GM18867 (cell line): ENCODE results near the gene CCNL1.
A peak's percentile ranks its signal among the peaks of the same experiment; 100 is the strongest.
"Not testable (repeated sequence)": the region's sequence is repeated elsewhere in the genome, so short reads cannot be mapped to it uniquely, and the experiment has no call there.

ENCODE experiments used
- ATAC-seq: cut with Tn5 transposase; IDR thresholded peaks from one replicate; pipeline ENCODE4 v1.9.1; 2021; ENCODE audit warnings: mild to moderate bottlenecking, moderate library complexity; ENCODE audit not compliant: unreplicated experiment

The CCNL1 gene

GRCh38 chr3:157159762-157160657 is at the start of gene CCNL1:
Gene CCNL1, minus strand, starts transcription at chr3:157160147. Its CDS starts 53 bp downstream, at chr3:157160094.
- ATAC-seq, result peak; percentile 81

GRCh38 chr3:157204880-157205279 is 44.9 kb upstream of the CCNL1 start:
- no peak for ATAC-seq

- ATAC-seq, result no peak
Observed at GRCh38 chr3:157204431-157204830, 44.5 kb upstream of the CCNL1 start.

GRCh38 chr3:157201648-157202278 is 41.8 kb upstream of the CCNL1 start:
- ATAC-seq, result peak; percentile 79

- no peak for ATAC-seq
Observed at GRCh38 chr3:157199841-157200240, 39.9 kb upstream of the CCNL1 start.

- no peak for ATAC-seq
Observed at GRCh38 chr3:157195965-157196364, 36.0 kb upstream of the CCNL1 start.

- not testable (repeated sequence) for ATAC-seq
Observed at GRCh38 chr3:157191149-157191548, 31.2 kb upstream of the CCNL1 start.

- no peak for ATAC-seq
Observed at GRCh38 chr3:157190380-157190872, 30.5 kb upstream of the CCNL1 start.

GRCh38 chr3:157188391-157188790 is 28.4 kb upstream of the CCNL1 start:
- no peak for ATAC-seq

- no peak for ATAC-seq
Observed at GRCh38 chr3:157182879-157183278, 22.9 kb upstream of the CCNL1 start.

- ATAC-seq, result no peak
Observed at GRCh38 chr3:157180262-157180661, 20.3 kb upstream of the CCNL1 start.

- no peak for ATAC-seq
Observed at GRCh38 chr3:157179365-157179803, 19.4 kb upstream of the CCNL1 start.

GRCh38 chr3:157178503-157179364 is 18.8 kb upstream of the CCNL1 start:
- not testable (repeated sequence) for ATAC-seq

- ATAC-seq, result not testable (repeated sequence)
Observed at GRCh38 chr3:157177801-157178453, 18.0 kb upstream of the CCNL1 start.

GRCh38 chr3:157176934-157177333 is 17.0 kb upstream of the CCNL1 start:
- ATAC-seq, result no peak

GRCh38 chr3:157175691-157176507 is 16.0 kb upstream of the CCNL1 start:
- no peak for ATAC-seq

GRCh38 chr3:157174649-157175498 is 14.9 kb upstream of the CCNL1 start:
- ATAC-seq, result peak; percentile 93

- no peak for ATAC-seq
Observed at GRCh38 chr3:157174290-157174648, 14.3 kb upstream of the CCNL1 start.

GRCh38 chr3:157173343-157173742 is 13.4 kb upstream of the CCNL1 start:
- not testable (repeated sequence) for ATAC-seq
